ENCODE measurements around the gene SGCA.

SGCA gene

GRCh38 chr17:50134206-50135110 lies 31.3 kb upstream of the SGCA start:
- no peak for DNase-seq

GRCh38 chr17:50135316-50136095 lies 30.3 kb upstream of the SGCA start:
- DNase-seq, result no peak

DNA sequence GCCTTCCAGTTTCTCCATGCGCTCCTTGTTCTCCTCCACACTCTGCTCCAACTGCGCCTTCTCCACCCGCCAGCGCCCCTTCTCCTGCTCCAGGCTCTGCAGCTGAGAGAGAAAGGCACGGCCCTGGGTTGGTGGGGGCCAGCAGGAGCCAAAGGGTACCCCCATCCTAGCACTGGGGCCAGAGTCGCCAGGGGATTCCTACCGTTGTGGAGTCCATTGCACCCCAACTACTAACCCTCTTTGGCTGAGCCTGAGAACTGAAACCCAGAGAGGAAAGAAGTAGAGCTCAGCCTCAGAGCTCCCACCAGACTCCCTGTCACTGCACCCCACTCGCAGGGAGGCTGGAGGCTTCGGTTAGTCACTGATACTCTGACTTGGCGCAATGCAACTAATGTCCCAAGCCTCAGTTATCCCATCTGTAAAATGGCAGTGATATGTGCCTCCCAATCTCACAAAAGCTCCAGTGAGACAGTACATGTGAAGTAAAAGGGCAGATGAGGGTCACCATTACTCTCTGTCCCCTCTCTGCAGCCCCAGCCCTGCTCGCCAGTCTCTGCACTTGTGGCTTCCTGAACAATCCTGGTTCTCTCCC lies 29.6 kb upstream of the SGCA start:
- DNase-seq, result no peak

DNA sequence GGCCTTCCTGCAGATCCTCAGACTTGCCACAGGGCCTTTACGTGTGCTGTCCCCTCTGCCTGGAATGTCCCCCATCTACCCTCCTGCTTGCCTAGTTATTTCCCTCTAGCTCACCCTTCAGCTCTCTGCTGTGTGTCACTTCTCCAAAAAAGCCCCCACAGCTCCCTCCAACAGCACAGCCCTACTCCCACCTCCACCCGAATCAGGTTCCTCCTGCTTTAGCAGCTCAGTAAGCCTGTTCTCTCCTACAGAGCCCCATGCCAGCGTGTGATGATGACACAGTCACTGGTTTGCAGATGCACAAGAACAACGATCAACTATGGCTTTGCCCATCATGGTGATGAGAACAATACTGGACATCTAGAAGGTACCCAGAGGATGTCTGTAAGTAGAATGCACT lies 28.8 kb upstream of the SGCA start:
- DNase-seq, result no peak

- DNase-seq, result no peak
These were observed 26.5 kb upstream of the SGCA start for GRCh38 chr17:50139185-50139783.

- DNase-seq, result peak; percentile 76 to 80
These were observed 25.6 kb upstream of the SGCA start for GRCh38 chr17:50139950-50140885.

- no peak for DNase-seq
These were observed 24.6 kb upstream of the SGCA start for GRCh38 chr17:50141026-50141744.

- DNase-seq, result no peak
These were observed 24.1 kb upstream of the SGCA start for GRCh38 chr17:50141745-50142110.

DNA sequence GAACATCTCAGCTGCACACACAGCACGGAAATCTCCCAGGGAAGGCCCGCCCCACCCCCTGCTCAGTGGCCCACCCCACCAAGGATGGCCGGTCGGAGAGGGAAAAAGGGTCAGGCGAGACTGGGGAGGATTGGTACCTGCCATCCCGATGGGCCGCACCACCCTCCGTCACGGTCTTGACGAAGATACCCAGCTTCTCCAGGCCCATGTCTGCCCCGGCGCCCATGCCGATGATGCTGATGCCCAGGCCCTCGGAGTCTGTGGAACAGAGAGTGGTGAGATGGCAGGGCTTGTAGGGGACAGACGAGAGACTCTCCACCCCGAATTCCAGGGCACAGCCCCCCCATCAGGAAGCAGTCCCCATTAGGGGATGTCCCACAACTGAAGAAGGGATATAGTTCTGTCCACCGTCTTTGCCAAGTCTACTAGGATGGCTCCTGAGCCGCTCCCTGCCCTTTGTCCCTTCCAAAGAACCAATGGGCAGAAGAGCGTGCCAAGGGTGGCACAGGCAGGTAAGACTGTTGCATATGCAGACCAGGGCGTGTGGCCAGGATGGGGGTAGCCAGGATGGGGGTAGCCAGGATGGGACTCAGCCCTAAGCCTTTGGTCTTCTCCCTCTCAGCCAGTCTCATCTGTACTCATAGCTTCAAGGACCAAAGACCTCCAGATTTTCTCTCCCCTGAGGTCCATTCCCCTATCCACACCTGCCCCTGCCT lies 22.2 kb upstream of the SGCA start:
- no peak for DNase-seq

DNA sequence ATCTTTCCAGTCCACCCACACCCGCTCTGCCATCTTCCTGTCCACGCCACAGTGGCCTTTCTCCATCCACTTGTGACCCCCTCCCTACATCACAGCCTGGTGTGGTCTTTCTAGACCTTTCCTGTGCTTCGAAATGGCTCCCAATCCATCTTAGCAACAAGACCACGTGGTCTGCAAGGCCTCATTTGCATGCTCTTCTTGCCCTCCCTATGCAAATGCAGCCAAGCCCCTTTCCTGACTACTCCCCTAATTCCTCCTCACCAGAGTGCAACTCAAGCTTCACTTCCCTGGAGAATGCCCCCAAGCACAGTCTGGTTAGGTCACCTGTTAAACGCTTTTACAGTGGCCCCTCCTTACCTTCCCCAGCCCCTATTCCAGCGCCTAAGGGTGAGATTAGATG lies 21.4 kb upstream of the SGCA start:
- DNase-seq, result no peak

GRCh38 chr17:50144845-50145531 lies 20.8 kb upstream of the SGCA start:
- no peak for DNase-seq

- no peak for DNase-seq
These were observed 20.1 kb upstream of the SGCA start for GRCh38 chr17:50145532-50146229.

DNA sequence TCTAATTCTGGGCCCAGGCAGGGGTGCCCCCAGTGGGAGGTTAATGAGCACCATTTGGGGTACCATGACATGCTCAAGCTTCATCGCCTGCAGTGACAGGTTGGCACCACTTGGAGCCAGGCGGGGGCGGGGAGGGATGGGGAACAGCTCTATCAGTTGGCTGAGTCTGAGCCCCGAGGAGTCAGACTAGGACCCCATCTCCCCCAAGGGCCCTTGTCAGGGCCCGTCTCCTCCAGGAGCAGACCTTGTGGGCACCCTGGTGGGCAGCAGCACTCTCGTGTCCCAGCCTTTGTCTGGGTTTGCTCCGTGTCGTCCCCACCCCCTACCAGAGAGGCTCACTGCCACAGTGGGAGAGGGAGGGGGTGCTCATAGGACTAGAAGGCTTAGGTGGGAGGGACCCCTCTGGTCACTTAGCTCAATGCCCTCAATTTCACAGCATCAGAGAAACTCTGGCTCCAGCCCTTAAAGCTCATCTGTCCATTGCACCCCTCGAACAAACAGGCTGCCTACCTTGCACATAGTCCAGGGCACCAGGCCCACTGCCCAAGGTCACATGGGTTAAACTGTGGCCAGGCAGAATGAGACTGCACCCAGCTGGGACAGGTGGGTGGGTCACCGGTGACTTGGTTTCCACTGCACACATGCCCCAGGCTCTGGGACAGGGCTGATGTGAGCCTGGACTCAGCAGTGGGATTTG lies 19.4 kb upstream of the SGCA start:
- DNase-seq, result no peak

GRCh38 chr17:50146927-50147665 lies 18.7 kb upstream of the SGCA start:
- no peak for DNase-seq

DNA sequence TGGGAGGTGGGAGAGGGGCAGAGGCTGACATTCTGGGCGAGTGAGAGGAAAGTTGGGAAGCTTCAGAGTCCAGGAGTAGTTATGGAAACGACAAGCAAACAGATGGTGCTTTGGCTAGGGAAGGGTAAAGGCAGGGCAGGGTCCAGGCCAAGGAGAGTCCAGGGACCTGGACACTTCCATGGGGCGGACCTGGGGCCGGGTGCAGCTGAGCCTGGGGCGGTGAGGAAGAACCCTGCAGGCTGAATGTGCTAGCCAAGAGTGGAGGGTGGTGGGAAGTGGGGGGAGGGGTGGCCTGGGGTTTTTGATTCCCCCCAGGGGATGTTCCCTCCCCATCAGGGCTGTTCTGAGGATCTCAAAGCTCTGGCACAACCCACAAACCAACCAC lies 18.0 kb upstream of the SGCA start:
- DNase-seq, result no peak

- DNase-seq, result peak in 1 of 2 donors; percentile 56
These were observed 17.3 kb upstream of the SGCA start for GRCh38 chr17:50148226-50149090.

DNA sequence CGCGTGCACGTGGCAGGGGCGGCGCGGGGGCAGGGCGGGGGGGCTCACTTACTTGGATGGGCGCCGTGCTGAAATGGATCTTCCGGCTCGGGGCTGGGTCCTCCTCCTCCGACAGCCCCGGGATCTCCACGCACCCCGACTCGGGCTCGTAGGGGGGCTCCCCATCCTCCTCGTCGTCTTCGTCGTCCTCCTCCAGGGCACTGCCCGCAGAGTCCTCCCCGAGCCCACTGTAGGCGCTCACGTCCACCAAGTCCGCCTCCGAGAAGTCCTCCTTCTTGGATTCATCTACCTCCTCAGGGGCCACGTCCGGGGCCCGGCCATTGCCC lies 16.8 kb upstream of the SGCA start:
- no peak for DNase-seq
